Suprapubic skin (tissue), 4 donors: ENCODE data around the gene MPV17L2. TPM values are rescaled to one million over a fixed set of nuclear protein-coding genes. Genes with fewer than 3 reads are reported as not detected.

Source experiments
- DNase-seq, 2 donors: peaks; one replicate each; pipeline ENCODE4 v3.0.0-alpha.2; 2019; ENCODE audit warnings: low spot score in 2 of 2
- H3K27ac ChIP-seq: fragments of 200-600 bp; sonication (generic); one replicate; pipeline ENCODE4 v1.5.1; 2019
- H3K27me3 ChIP-seq: fragments of 200-600 bp; sonication (generic); one replicate; pipeline ENCODE4 v1.5.1; 2019
- H3K36me3 ChIP-seq: fragments of 200-600 bp; sonication (generic); one replicate; pipeline ENCODE4 v1.5.1; 2019
- H3K4me1 ChIP-seq: fragments of 200-600 bp; sonication (generic); one replicate; pipeline ENCODE4 v1.5.1; 2019
- H3K4me3 ChIP-seq: fragments of 200-600 bp; sonication (generic); one replicate; pipeline ENCODE4 v1.5.1; 2019; ENCODE audit warnings: mild to moderate bottlenecking
- H3K9me3 ChIP-seq: fragments of 200-600 bp; sonication (generic); one replicate; pipeline ENCODE4 v1.5.1; 2019
- EP300 ChIP-seq: sonication (generic); formaldehyde crosslinking; IDR thresholded peaks from one replicate; pipeline ENCODE4 v1.6.1; 2017; ENCODE audit warnings: antibody characterized with exemption
- POLR2A ChIP-seq, 2 donors: fragments of 450-650 bp; IDR thresholded peaks; one replicate each; pipeline ENCODE4 v1.6.1; 2017; ENCODE audit warnings: antibody characterized with exemption in 2 of 2, mild to moderate bottlenecking in 2 of 2, moderate library complexity in 2 of 2
- POLR2AphosphoS5 ChIP-seq, 3 donors: sonication (generic); formaldehyde crosslinking; IDR thresholded peaks; one replicate each; pipeline ENCODE4 v1.6.1; 2017; ENCODE audit warnings: antibody characterized with exemption in 3 of 3
- WGBS: methylation state at CpG from one replicate; pipeline ENCODE4 v1.1.5; 2018; 5-methylcytosine and 5-hydroxymethylcytosine counted together
- total RNA-seq, 4 donors: library from RNA; depleted of rRNA; stranded (reverse); fragments of >200 nt; gene quantifications; one replicate each; pipeline ENCODE4 v1.1.0, GENCODE V29; 2016
- TF ChIP-seq, protein P1 (sequence below), 2 donors: fragments of 200-600 bp in 1 of 2; fragments of 450-650 bp in 1 of 2; sonication (generic) in 1 of 2; IDR thresholded peaks; one replicate each; pipeline ENCODE4 v1.5.1; 2016 to 2019; ENCODE audit warnings: antibody characterized with exemption in 2 of 2, mild to moderate bottlenecking in 1 of 2, moderate library complexity in 1 of 2

Gene MPV17L2
- total RNA-seq, 4 donors from 2014 or later, result 4.8 to 27.2 (median 14.7) TPM

DNA sequence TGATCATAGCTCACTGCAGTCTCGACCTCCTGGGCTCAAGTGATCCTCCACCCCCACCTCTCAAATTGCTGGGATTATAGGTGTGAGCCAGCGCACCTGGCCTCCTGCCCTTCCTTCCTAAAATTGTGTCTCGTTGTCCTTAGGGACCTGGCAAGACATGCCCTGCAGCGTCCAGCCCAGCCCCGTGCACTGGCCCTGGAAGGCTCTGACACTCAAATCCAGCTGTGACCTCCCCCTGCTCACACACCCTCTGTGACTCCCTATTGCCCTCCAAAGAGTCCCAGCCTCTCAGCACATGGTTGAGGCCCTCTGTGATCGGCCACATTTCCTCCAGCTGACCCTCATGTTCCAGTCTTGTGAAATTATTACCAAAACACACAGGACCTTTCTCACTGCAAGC, 4.9 kb downstream of the MPV17L2 start:
- Histone ChIP-seq H3K27me3 (no peaks in the 10 kb centered on the region), H3K36me3 (peaks cover 30% of the 10 kb centered on the region), H3K27ac (no peak overlapping the region), H3K4me1 (peaks cover 22% of the 10 kb centered on the region), H3K9me3 (no peaks in the 10 kb centered on the region), H3K4me3 (no peak overlapping the region)
- DNase-seq, result no peak
- TF ChIP-seq POLR2AphosphoS5 (IDR thresholded peaks at IDR 0.05), result no peak
- TF ChIP-seq, protein P1, sequence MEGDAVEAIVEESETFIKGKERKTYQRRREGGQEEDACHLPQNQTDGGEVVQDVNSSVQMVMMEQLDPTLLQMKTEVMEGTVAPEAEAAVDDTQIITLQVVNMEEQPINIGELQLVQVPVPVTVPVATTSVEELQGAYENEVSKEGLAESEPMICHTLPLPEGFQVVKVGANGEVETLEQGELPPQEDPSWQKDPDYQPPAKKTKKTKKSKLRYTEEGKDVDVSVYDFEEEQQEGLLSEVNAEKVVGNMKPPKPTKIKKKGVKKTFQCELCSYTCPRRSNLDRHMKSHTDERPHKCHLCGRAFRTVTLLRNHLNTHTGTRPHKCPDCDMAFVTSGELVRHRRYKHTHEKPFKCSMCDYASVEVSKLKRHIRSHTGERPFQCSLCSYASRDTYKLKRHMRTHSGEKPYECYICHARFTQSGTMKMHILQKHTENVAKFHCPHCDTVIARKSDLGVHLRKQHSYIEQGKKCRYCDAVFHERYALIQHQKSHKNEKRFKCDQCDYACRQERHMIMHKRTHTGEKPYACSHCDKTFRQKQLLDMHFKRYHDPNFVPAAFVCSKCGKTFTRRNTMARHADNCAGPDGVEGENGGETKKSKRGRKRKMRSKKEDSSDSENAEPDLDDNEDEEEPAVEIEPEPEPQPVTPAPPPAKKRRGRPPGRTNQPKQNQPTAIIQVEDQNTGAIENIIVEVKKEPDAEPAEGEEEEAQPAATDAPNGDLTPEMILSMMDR (IDR thresholded peaks at IDR 0.05), result no peak
- no peak for TF ChIP-seq EP300
- TF ChIP-seq POLR2A (IDR thresholded peaks at IDR 0.05), result no peak
- WGBS, result 66% methylated on average over 6 of the region's 6 CpGs

DNA sequence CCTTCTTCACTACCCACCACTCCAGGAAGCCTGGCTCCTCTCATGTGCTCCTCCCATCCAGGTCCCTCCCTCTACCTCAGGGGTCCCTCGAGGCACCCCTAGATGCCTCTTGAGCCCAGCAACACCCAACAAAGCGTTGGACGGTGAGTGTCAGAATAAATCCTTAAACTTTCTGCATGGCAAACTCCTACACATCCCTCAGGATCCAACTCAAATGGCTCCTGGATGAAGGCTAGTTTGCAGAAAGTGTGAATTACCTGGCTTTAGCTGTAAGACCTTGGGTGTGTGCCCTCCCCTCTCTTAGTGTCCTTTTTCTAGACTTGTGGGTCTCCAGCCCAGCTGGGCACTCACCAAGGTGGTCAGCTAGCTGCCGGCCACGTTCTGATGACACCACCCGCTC, 5.4 kb downstream of the MPV17L2 start:
- 91% methylated on average over 6 of the region's 6 CpGs for WGBS
- H3K9me3 ChIP-seq, result no peaks in the 10 kb centered on the region
- no peak overlapping the region for H3K27ac ChIP-seq
- no peaks in the 10 kb centered on the region for H3K27me3 ChIP-seq
- no peak overlapping the region for H3K4me3 ChIP-seq
- TF ChIP-seq POLR2A (IDR thresholded peaks at IDR 0.05) (no peak), EP300 (no peak), POLR2AphosphoS5 (IDR thresholded peaks at IDR 0.05) (no peak)
- TF ChIP-seq, protein P1 (IDR thresholded peaks at IDR 0.05), result no peak
- peaks cover 27% of the 10 kb centered on the region for H3K4me1 ChIP-seq
- DNase-seq, result no peak
- H3K36me3 ChIP-seq, result peaks cover 30% of the 10 kb centered on the region

DNA sequence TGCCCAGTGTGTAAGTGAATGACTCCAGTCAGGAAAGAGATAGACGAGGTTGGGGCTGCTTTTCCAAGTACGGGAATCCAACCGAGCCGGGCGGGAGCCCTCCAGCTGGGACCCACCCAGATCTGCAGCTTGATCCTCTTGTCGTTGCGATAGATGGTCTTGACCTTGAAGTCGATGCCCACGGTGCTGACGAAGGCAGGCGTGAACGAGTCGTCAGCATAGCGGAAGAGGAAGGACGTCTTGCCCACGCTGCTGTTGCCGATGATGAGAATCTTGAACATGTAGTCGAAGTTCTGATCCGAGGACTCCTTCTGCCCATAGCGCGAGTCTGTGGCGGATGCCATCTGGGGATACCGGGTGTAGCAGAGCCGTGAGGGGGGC, 9.4 kb downstream of the MPV17L2 start:
- no peak for DNase-seq
- Histone ChIP-seq H3K27ac (no peak overlapping the region), H3K4me1 (peaks cover 27% of the 10 kb centered on the region), H3K27me3 (no peaks in the 10 kb centered on the region), H3K36me3 (peaks cover 15% of the 10 kb centered on the region), H3K4me3 (no peak overlapping the region), H3K9me3 (no peaks in the 10 kb centered on the region)
- no peak for TF ChIP-seq EP300
- TF ChIP-seq POLR2AphosphoS5 (IDR thresholded peaks at IDR 0.05), result no peak
- TF ChIP-seq POLR2A (IDR thresholded peaks at IDR 0.05), result no peak
- TF ChIP-seq, protein P1 (IDR thresholded peaks at IDR 0.05), result no peak
- 83% methylated on average over 24 of the region's 24 CpGs for WGBS

DNA sequence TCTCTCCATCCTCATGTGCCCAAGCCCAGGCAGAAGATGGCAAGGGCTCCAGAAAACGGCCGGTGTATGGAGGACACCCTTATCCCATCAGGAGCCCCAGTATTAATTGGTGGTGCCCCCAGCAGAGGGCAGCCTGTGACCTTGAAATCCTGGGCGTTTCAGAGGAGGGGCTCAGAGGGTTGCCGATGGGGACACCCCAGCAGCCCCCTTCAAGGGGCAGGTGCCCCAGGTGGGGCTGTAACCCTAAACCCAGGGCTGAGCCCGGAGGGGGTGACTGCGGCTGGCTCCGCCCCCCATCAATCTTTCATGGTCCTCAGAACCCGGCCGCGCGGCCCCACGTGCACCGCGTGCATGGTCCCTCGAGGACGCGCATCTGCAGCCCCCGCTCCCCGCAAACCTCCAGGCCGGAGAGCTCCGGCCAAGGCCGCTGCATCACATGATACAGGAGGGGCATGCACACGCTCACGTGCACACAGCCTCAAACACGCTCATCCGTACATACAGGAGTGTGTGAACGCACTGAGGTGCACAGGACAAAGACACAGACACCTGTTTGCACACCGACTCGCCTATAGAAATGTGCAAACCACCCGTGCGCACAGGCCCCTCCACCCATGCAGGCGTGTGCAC, 9.9 kb downstream of the MPV17L2 start:
- TF ChIP-seq POLR2AphosphoS5 (IDR thresholded peaks at IDR 0.05), result no peak
- 26% methylated on average over 5 of the region's 32 CpGs for WGBS
- Histone ChIP-seq H3K27me3 (no peaks in the 10 kb centered on the region), H3K4me1 (peaks cover 27% of the 10 kb centered on the region), H3K4me3 (peak overlapping the region; percentile 58), H3K36me3 (peaks cover 12% of the 10 kb centered on the region), H3K9me3 (no peaks in the 10 kb centered on the region), H3K27ac (no peak overlapping the region)
- peak in 1 of 2 donors; percentile 77 for DNase-seq

DNA sequence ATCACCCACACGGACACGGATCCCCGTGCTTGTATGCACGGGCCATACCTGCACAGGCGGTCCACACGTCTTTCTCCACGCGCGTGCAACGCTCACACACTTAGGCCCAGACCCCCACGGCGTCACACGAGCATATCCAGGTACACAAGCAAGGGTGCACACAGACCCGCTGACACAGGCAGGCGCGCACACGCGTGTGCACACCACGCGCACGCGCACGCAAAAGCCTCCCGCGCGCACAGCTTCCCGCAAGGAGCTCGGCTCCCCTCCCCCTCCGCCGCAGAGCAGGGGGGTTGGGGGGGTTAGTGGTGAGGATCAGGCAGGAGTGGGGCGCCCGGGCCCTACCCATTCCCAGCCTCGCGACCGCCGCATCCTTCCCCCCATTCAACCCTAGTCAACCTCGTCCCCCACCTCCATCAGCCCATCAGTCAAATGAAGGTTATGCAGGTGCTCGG, 10.4 kb downstream of the MPV17L2 start:
- Histone ChIP-seq H3K27ac (peak overlapping the region; percentile 34), H3K4me1 (peaks cover 27% of the 10 kb centered on the region), H3K4me3 (peak overlapping the region; percentile 58), H3K36me3 (peaks cover 6% of the 10 kb centered on the region), H3K27me3 (no peaks in the 10 kb centered on the region), H3K9me3 (no peaks in the 10 kb centered on the region)
- no peak for TF ChIP-seq EP300
- TF ChIP-seq, protein P1 (IDR thresholded peaks at IDR 0.05), result no peak
- no peak for TF ChIP-seq POLR2A (IDR thresholded peaks at IDR 0.05)
- under 1% methylated on average over 26 of the region's 38 CpGs for WGBS
- DNase-seq, result peak in 1 of 2 donors; percentile 78
